Astrocyte of the hippocampus (primary cell): ENCODE results near the gene RNU6-8.

ENCODE experiments used
- DNase-seq: peaks from one replicate; pipeline ENCODE4 v3.0.0; 2011; ENCODE audit warnings: low read depth, low spot score

The RNU6-8 gene

GRCh38 chr14:32202998-32203882 is at the start of gene RNU6-8:
TSS of gene RNU6-8 (minus strand) at chr14:32203269.
- peak; percentile 95 for DNase-seq

GRCh38 chr14:32252030-32252670 is 49.1 kb upstream of the RNU6-8 start:
- peak; percentile 88 for DNase-seq

- peak; percentile 17 for DNase-seq
These were observed 48.5 kb upstream of the RNU6-8 start for GRCh38 chr14:32251530-32251929.

- no peak for DNase-seq
These were observed 47.6 kb upstream of the RNU6-8 start for GRCh38 chr14:32250681-32251080.

GRCh38 chr14:32249780-32250179 is 46.7 kb upstream of the RNU6-8 start:
- DNase-seq, result no peak

- no peak for DNase-seq
These were observed 46.3 kb upstream of the RNU6-8 start for GRCh38 chr14:32249371-32249770.

- no peak for DNase-seq
These were observed 43.7 kb upstream of the RNU6-8 start for GRCh38 chr14:32246751-32247150.

- DNase-seq, result peak; percentile 7
These were observed 41.3 kb upstream of the RNU6-8 start for GRCh38 chr14:32244404-32244803.

- DNase-seq, result no peak
These were observed 30.2 kb upstream of the RNU6-8 start for GRCh38 chr14:32233260-32233659.

GRCh38 chr14:32232481-32232880 is 29.4 kb upstream of the RNU6-8 start:
- DNase-seq, result no peak

- DNase-seq, result peak; percentile 69
These were observed 27.7 kb upstream of the RNU6-8 start for GRCh38 chr14:32230695-32231280.

GRCh38 chr14:32230181-32230580 is 27.1 kb upstream of the RNU6-8 start:
- DNase-seq, result peak; percentile 36

GRCh38 chr14:32226056-32226455 is 23.0 kb upstream of the RNU6-8 start:
- peak; percentile 37 for DNase-seq

- DNase-seq, result no peak
These were observed 22.4 kb upstream of the RNU6-8 start for GRCh38 chr14:32225378-32225920.

GRCh38 chr14:32224737-32225377 is 21.8 kb upstream of the RNU6-8 start:
- peak; percentile 77 for DNase-seq

GRCh38 chr14:32217301-32217700 is 14.2 kb upstream of the RNU6-8 start:
- no peak for DNase-seq

GRCh38 chr14:32212833-32213232 is 9.8 kb upstream of the RNU6-8 start:
- DNase-seq, result no peak

GRCh38 chr14:32211068-32211404 is 8.0 kb upstream of the RNU6-8 start:
- DNase-seq, result no peak

GRCh38 chr14:32209471-32209870 is 6.4 kb upstream of the RNU6-8 start:
- no peak for DNase-seq

GRCh38 chr14:32208490-32208889 is 5.4 kb upstream of the RNU6-8 start:
- no peak for DNase-seq

GRCh38 chr14:32206552-32206951 is 3.5 kb upstream of the RNU6-8 start:
- no peak for DNase-seq

GRCh38 chr14:32205984-32206383 is 2.9 kb upstream of the RNU6-8 start:
- DNase-seq, result no peak
